Fibroblast of lung (primary cell): ENCODE results near the gene SRPX.

ENCODE experiments used
- EZH2 ChIP-seq: IDR thresholded peaks from 2 replicates; pipeline ENCODE4 v1.5.1; 2012; ENCODE audit warnings: low read length, control low read depth, mild to moderate bottlenecking; ENCODE audit errors: missing control alignments
- TF ChIP-seq, protein P1 (sequence below), 2 donors: IDR thresholded peaks in 1 of 2; conservative IDR thresholded peaks in 1 of 2; 1 replicate in 1 of 2; 2 replicates in 1 of 2; pipeline ENCODE4 v1.5.1; 2011 to 2012; ENCODE audit warnings: low read length in 2 of 2, control low read depth in 1 of 2, inconsistent platforms in 1 of 2, low read depth in 1 of 2, mild to moderate bottlenecking in 1 of 2

- TF ChIP-seq, protein P1, sequence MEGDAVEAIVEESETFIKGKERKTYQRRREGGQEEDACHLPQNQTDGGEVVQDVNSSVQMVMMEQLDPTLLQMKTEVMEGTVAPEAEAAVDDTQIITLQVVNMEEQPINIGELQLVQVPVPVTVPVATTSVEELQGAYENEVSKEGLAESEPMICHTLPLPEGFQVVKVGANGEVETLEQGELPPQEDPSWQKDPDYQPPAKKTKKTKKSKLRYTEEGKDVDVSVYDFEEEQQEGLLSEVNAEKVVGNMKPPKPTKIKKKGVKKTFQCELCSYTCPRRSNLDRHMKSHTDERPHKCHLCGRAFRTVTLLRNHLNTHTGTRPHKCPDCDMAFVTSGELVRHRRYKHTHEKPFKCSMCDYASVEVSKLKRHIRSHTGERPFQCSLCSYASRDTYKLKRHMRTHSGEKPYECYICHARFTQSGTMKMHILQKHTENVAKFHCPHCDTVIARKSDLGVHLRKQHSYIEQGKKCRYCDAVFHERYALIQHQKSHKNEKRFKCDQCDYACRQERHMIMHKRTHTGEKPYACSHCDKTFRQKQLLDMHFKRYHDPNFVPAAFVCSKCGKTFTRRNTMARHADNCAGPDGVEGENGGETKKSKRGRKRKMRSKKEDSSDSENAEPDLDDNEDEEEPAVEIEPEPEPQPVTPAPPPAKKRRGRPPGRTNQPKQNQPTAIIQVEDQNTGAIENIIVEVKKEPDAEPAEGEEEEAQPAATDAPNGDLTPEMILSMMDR (conservative IDR thresholded peaks at IDR 0.05 in 1 of 2, IDR thresholded peaks at IDR 0.05 in 1 of 2; ENCODE audit: low read depth in 1 of 2, low read length in 2 of 2) = no peak
- no peak for TF ChIP-seq EZH2
Observed at GRCh38 chrX:38189431-38190250, 31.0 kb downstream of the SRPX start.
